Measurements from ENCODE around the gene AIRE. TPM values are rescaled to one million over a fixed set of nuclear protein-coding genes. Genes with fewer than 3 reads are reported as not detected.

Gene AIRE
- total and polyA plus RNA-seq, 3 experiments from 2014 or later, result 0.22 TPM; not detected in 2

DNA sequence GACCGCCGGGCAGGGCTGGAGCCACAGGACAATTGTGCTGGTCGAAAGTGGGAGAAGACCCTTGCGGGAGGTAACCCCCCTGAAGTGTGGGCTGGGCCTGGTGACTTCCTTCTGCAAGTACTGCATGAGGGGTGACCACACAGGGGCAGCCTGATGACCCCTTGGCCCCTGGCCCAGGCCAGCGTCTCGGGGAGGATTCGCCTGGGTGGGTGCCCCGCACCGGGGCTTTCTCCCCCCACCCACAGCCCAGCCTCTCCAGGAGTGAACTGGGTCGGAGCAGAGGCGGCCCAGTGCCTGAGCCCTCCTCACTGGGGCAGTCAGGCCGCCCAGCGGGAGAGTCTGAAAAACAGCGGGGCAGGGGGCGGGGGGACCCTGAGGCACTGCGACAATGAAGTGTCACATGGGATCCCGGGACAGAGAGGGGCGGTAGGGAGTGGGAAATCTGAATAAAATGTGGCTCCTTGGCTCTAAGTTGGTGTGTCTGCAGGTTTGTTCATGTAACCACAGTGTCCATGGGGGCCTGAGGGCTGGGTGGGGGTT is 22.4 kb upstream of the AIRE start:
- H3K4me3 Mint-ChIP-seq, result no peak overlapping the region
- ChIA-PET POLR2A (no interaction called here), CTCF (interaction anchor here (2.0 kb wide), 1 partner anchor 34 kb away, joined by 4 read pairs; no protein-coding TSS in a partner anchor)
- Histone ChIP-seq H3K4me1 (ENCODE audit: insufficient read depth, low read length) (no peaks in the 10 kb centered on the region), H3K27me3 (ENCODE audit: insufficient read depth, low read length, poor library complexity, severe bottlenecking) (no peaks in the 10 kb centered on the region), H3K27ac (ENCODE audit: low read depth, low read length) (no peak overlapping the region), H3K36me3 (ENCODE audit: insufficient read depth, low read length) (no peaks in the 10 kb centered on the region), H3K4me3 (ENCODE audit: low read length) (no peak overlapping the region), H3K9me3 (ENCODE audit: low read length) (no peaks in the 10 kb centered on the region)
- H3K36me3 Mint-ChIP-seq, result no peaks in the 10 kb centered on the region
- H3K27me3 Mint-ChIP-seq, result no peaks in the 10 kb centered on the region
- H3K9me3 Mint-ChIP-seq, result no peaks in the 10 kb centered on the region
- no peaks in the 10 kb centered on the region for H3K4me1 Mint-ChIP-seq
- no peak overlapping the region for H3K27ac Mint-ChIP-seq
- DNase-seq, result peak in 1 of 5 donors; percentile 45

DNA sequence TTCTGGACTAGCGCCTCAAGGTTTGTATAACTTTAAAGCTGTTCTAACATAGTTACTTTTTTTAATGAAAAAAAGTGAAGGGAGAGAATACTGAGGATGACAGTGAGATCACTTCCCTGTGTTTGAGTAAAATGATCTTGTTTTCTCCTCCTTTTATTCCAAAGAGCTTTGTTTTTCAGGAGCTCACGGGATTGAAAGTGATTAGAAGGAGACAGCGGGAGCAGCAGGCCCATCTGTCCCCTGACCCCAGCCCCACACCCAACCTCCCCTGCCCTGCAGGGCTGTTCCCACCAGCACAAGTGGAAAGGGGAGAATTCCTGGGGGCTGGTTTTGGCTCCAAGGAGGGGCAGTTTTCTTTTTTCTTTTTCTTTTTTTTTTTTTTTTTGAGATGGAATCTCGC is 21.9 kb upstream of the AIRE start:
- Mint-ChIP-seq H3K4me1 (no peaks in the 10 kb centered on the region), H3K36me3 (no peaks in the 10 kb centered on the region), H3K9me3 (no peaks in the 10 kb centered on the region), H3K27ac (no peak overlapping the region), H3K4me3 (no peak overlapping the region), H3K27me3 (no peaks in the 10 kb centered on the region)
- no peaks in the 10 kb centered on the region for H3K36me3 ChIP-seq (ENCODE audit: insufficient read depth, low read length)
- ChIA-PET CTCF (interaction anchor here (2.0 kb wide), 1 partner anchor 34 kb away, joined by 4 read pairs; no protein-coding TSS in a partner anchor), POLR2A (no interaction called here)
- H3K4me1 ChIP-seq (ENCODE audit: insufficient read depth, low read length), result no peaks in the 10 kb centered on the region
- no peak for DNase-seq
- no peaks in the 10 kb centered on the region for H3K9me3 ChIP-seq (ENCODE audit: low read length)
- H3K27ac ChIP-seq (ENCODE audit: low read depth, low read length), result no peak overlapping the region
- H3K27me3 ChIP-seq (ENCODE audit: insufficient read depth, low read length, poor library complexity, severe bottlenecking), result no peaks in the 10 kb centered on the region
- H3K4me3 ChIP-seq (ENCODE audit: low read length), result no peak overlapping the region

DNA sequence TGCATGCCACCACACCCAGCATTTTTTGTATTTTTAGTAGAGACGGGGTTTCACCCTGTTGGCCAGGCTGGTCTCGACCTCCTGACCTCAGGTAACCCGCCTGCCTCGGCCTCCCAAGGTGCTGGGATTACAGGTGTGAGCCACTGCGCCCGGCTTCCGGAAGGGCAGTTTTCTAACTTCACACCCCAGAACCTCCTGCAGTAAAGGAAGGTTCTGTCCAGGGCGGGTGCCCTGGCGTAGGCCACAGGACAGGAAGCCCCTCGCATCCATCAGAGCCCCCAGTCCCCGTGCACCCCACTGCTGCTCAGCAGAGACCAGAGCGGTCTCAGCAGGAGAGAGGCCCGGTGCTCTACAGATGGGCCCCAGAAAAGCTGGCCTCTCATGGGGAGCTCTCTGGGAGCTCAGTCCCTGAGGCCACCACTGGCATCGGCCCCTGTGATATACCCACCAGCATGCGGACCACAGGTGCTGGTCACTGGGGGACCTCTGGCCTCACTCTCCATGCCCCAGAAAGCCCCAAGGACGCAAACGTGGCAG is 19.9 kb upstream of the AIRE start:
- H3K36me3 ChIP-seq (ENCODE audit: insufficient read depth, low read length), result no peaks in the 10 kb centered on the region
- H3K9me3 ChIP-seq (ENCODE audit: low read length), result no peaks in the 10 kb centered on the region
- no peaks in the 10 kb centered on the region for H3K36me3 Mint-ChIP-seq
- POLR2A ChIA-PET, result no interaction called here
- H3K27ac Mint-ChIP-seq, result no peak overlapping the region
- H3K27me3 ChIP-seq (ENCODE audit: insufficient read depth, low read length, poor library complexity, severe bottlenecking), result no peaks in the 10 kb centered on the region
- H3K4me3 ChIP-seq (ENCODE audit: low read length), result no peak overlapping the region
- DNase-seq, result no peak
- H3K4me3 Mint-ChIP-seq, result no peak overlapping the region
- no peaks in the 10 kb centered on the region for H3K9me3 Mint-ChIP-seq
- H3K27me3 Mint-ChIP-seq, result no peaks in the 10 kb centered on the region
- H3K27ac ChIP-seq (ENCODE audit: low read depth, low read length), result no peak overlapping the region
- no peaks in the 10 kb centered on the region for H3K4me1 ChIP-seq (ENCODE audit: insufficient read depth, low read length)
- CTCF ChIA-PET, result interaction anchor here (1.0 kb wide), 1 partner anchor 11 kb away, joined by 3 read pairs; no protein-coding TSS in a partner anchor
- no peaks in the 10 kb centered on the region for H3K4me1 Mint-ChIP-seq

DNA sequence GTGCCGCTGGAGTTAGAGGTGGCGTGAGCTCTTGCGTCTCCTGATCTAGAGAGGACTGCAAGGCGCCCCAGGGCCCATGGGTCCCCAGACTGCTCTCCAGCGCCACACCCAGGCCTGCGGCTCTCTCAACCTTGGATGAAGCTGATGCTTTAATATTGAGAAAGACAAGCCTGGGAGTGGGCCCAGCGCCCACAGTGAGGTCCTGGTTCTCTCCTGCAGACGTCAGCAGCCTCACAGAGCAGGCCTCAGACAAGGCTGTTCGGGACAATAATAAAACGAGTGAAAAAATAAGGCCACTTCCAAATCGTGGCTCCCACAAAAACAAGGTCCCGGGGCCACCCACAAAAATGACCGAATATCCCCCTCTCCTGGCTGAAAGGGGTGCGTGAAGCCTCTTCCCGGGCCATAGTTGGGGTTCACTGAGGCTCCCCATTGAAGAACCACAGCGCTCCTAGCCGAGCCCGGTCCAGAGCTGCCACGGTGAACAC is 18.0 kb upstream of the AIRE start:
- H3K9me3 Mint-ChIP-seq, result no peaks in the 10 kb centered on the region
- H3K4me3 Mint-ChIP-seq, result no peak overlapping the region
- peak in 4 of 5 donors; percentile 15 to 56 (median 16) for DNase-seq

DNA sequence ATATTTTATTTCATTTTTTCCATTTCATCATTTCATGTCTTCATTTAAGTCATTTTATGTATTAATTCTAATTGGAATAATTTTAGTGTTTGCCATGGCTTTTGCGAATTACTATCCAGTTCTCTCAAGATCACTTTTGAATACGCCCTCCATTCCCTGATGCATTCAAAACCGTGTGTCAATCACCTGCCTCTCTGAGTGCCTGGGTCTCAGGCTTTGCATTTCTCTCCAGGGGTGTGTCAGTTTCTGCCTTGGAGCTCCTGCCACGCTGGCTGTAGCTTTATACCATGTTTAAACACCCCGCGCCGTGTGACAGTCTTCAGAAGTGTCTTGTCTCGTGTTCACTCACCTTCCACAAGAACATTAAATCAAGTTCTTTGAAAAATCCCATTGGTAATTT is 16.6 kb upstream of the AIRE start:
- ChIA-PET CTCF (no interaction called here), POLR2A (no interaction called here)
- Mint-ChIP-seq H3K27me3 (no peaks in the 10 kb centered on the region), H3K4me1 (no peaks in the 10 kb centered on the region), H3K27ac (no peak overlapping the region), H3K9me3 (no peaks in the 10 kb centered on the region), H3K36me3 (no peaks in the 10 kb centered on the region), H3K4me3 (no peak overlapping the region)
- Histone ChIP-seq H3K9me3 (ENCODE audit: low read length) (no peaks in the 10 kb centered on the region), H3K4me3 (ENCODE audit: low read length) (no peak overlapping the region), H3K27me3 (ENCODE audit: insufficient read depth, low read length, poor library complexity, severe bottlenecking) (no peaks in the 10 kb centered on the region), H3K36me3 (ENCODE audit: insufficient read depth, low read length) (no peaks in the 10 kb centered on the region), H3K4me1 (ENCODE audit: insufficient read depth, low read length) (no peaks in the 10 kb centered on the region), H3K27ac (ENCODE audit: low read depth, low read length) (no peak overlapping the region)
- DNase-seq, result no peak

More for the DNA sequence above, 18.0 kb upstream of the AIRE start:
- H3K27ac ChIP-seq (ENCODE audit: low read depth, low read length), result no peak overlapping the region
- H3K27me3 ChIP-seq (ENCODE audit: insufficient read depth, low read length, poor library complexity, severe bottlenecking), result no peaks in the 10 kb centered on the region
- H3K36me3 Mint-ChIP-seq, result no peaks in the 10 kb centered on the region
- no peaks in the 10 kb centered on the region for H3K4me1 ChIP-seq (ENCODE audit: insufficient read depth, low read length)
- POLR2A ChIA-PET, result no interaction called here
- H3K4me1 Mint-ChIP-seq, result no peaks in the 10 kb centered on the region
- CTCF ChIA-PET, result interaction anchor here (1.3 to 1.6 kb wide), 2 partner anchors 9 to 30 kb away, joined by 3 to 7 read pairs; no protein-coding TSS in a partner anchor
- H3K36me3 ChIP-seq (ENCODE audit: insufficient read depth, low read length), result no peaks in the 10 kb centered on the region
- no peak overlapping the region for H3K27ac Mint-ChIP-seq
- H3K9me3 ChIP-seq (ENCODE audit: low read length), result no peaks in the 10 kb centered on the region
- H3K27me3 Mint-ChIP-seq, result no peaks in the 10 kb centered on the region
- H3K4me3 ChIP-seq (ENCODE audit: low read length), result no peak overlapping the region

DNA sequence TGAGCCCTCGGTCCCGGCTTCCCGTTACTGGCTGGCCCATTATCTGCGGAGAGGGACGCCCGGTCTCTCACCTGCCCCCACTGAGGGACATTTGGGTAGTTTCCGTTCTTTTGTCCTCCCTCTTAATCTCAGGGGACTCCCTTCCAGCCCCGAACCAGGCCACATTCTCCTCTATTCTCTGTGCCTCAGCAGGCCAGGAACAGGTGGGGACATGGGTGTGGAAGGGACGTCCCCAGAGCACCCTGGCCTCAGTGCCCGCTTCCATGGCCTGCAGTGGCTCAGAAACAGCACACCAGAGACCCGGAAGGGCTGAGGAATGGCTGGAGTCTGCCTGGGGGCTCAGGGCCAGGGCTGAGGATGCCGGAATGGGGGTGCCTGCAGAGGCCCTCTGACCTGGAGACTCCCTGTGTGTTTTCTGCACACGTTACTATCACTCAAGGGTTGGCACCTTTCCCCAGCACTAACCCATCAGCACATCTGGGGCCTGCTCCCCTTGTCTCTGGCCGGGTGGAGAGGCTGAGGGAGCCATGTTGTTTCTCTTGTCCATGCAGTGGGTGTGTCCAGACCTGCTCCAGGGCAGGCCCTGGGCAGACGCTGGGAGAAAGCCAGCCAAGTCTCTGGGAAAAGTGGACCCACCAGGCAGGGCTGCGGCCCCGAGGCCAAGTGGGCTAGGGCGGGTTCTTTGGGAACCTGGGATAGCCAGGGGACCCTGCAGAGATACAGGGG is 14.0 kb upstream of the AIRE start:
- no peaks in the 10 kb centered on the region for H3K36me3 Mint-ChIP-seq
- ChIA-PET CTCF (interaction anchor here (1.5 kb wide), 1 partner anchor 26 kb away, joined by 6 read pairs; no protein-coding TSS in a partner anchor), POLR2A (interaction anchor here (0.7 kb wide), 1 partner anchor 24 kb away, joined by 8 read pairs; no protein-coding TSS in a partner anchor)
- H3K9me3 Mint-ChIP-seq, result no peaks in the 10 kb centered on the region
- peak overlapping the region in 1 of 8 donors; percentile 66 for H3K27ac Mint-ChIP-seq
- Histone ChIP-seq H3K9me3 (ENCODE audit: low read length) (no peaks in the 10 kb centered on the region), H3K4me3 (ENCODE audit: low read length) (no peak overlapping the region), H3K4me1 (ENCODE audit: insufficient read depth, low read length) (no peaks in the 10 kb centered on the region), H3K36me3 (ENCODE audit: insufficient read depth, low read length) (no peaks in the 10 kb centered on the region), H3K27ac (ENCODE audit: low read depth, low read length) (no peak overlapping the region), H3K27me3 (ENCODE audit: insufficient read depth, low read length, poor library complexity, severe bottlenecking) (no peaks in the 10 kb centered on the region)
- H3K27me3 Mint-ChIP-seq, result no peaks in the 10 kb centered on the region
- H3K4me1 Mint-ChIP-seq, result no peaks in the 10 kb centered on the region
- no peak overlapping the region for H3K4me3 Mint-ChIP-seq
- DNase-seq, result no peak

DNA sequence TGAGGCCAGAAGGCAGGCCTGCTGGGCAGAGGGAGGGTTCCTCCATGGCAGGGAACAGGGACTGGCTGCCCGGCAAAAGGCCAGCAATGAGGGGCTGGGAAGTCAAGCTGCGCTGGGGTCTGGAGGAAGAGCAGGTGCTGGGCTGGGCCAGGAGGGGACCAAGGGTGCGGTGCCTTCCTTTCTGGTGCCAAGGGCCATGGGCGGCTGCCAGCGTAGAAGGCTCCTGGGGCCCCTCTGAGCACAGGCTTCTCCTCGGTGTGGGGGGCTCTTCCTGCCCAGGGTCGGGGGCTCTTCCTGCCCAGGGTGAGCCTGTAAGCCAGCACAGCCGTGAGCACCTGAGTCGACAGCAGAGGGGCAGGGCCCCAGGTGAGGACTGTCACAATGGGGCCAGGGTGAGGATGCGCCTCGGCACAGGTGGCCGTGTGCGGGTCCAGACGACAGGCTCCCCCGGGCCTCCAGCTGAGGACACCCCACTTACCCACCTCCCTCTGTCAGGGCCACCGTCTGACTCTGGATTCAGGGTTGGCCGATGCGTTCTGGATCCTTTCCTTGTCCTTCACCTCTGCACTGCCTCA is 13.3 kb upstream of the AIRE start:
- Histone ChIP-seq H3K4me1 (ENCODE audit: insufficient read depth, low read length) (no peaks in the 10 kb centered on the region), H3K36me3 (ENCODE audit: insufficient read depth, low read length) (no peaks in the 10 kb centered on the region), H3K27me3 (ENCODE audit: insufficient read depth, low read length, poor library complexity, severe bottlenecking) (no peaks in the 10 kb centered on the region), H3K9me3 (ENCODE audit: low read length) (no peaks in the 10 kb centered on the region), H3K27ac (ENCODE audit: low read depth, low read length) (no peak overlapping the region), H3K4me3 (ENCODE audit: low read length) (no peak overlapping the region)
- DNase-seq, result peak in 1 of 5 donors; percentile 43
- Mint-ChIP-seq H3K36me3 (no peaks in the 10 kb centered on the region), H3K27ac (peak overlapping the region in 1 of 8 donors; percentile 66), H3K27me3 (no peaks in the 10 kb centered on the region), H3K4me3 (no peak overlapping the region), H3K9me3 (no peaks in the 10 kb centered on the region), H3K4me1 (no peaks in the 10 kb centered on the region)
- ChIA-PET POLR2A (interaction anchor here (0.6 kb wide), 1 partner anchor 20 kb away, joined by 3 read pairs; no protein-coding TSS in a partner anchor), CTCF (interaction anchor here (1.5 kb wide), 1 partner anchor 25 kb away, joined by 6 read pairs; no protein-coding TSS in a partner anchor)

DNA sequence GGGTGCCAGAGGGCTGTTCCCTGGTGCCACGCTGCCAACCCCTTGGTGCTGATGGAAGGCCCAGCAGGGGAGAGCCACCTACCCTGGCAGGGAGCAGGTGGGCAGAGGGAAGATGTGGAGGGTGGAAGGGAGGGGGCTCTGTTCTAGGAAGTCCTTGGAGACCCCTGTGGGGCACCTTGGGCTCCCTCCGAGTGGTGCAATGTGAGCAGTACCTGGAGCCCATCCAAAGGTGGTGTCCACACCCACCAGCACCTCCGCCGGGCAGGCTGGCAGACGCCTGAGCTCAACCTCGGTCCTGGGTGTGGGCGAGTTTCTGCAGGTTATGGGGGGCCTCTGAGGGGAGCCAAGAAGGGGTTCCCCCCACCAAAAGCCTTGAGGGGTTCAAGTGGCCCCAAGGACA is 12.6 kb upstream of the AIRE start:
- no peaks in the 10 kb centered on the region for H3K9me3 Mint-ChIP-seq
- Histone ChIP-seq H3K27me3 (ENCODE audit: insufficient read depth, low read length, poor library complexity, severe bottlenecking) (no peaks in the 10 kb centered on the region), H3K4me3 (ENCODE audit: low read length) (no peak overlapping the region), H3K9me3 (ENCODE audit: low read length) (no peaks in the 10 kb centered on the region), H3K4me1 (ENCODE audit: insufficient read depth, low read length) (no peaks in the 10 kb centered on the region), H3K27ac (ENCODE audit: low read depth, low read length) (no peak overlapping the region), H3K36me3 (ENCODE audit: insufficient read depth, low read length) (no peaks in the 10 kb centered on the region)
- no peak overlapping the region for H3K4me3 Mint-ChIP-seq
- no peaks in the 10 kb centered on the region for H3K36me3 Mint-ChIP-seq
- H3K4me1 Mint-ChIP-seq, result no peaks in the 10 kb centered on the region
- no peaks in the 10 kb centered on the region for H3K27me3 Mint-ChIP-seq
- H3K27ac Mint-ChIP-seq, result no peak overlapping the region
- no peak for DNase-seq
- ChIA-PET CTCF (interaction anchor here (1.5 kb wide), 1 partner anchor 25 kb away, joined by 6 read pairs; no protein-coding TSS in a partner anchor), POLR2A (no interaction called here)
